Trophoblast cell (in vitro differentiated cells and primary cell): ENCODE data around the gene SBDS.
"Not testable (repeated sequence)": the region's sequence is repeated elsewhere in the genome, so short reads cannot be mapped to it uniquely, and the experiment has no call there.

Experiments used
- DNase-seq, 2 donors: peaks; one replicate each; pipeline ENCODE4 v3.0.0-alpha.2; 2016
- H2AFZ ChIP-seq: 2 replicates; pipeline ENCODE4 v1.6.1; 2013; ENCODE audit warnings: low read length, moderate library complexity, mild to moderate bottlenecking; ENCODE audit not compliant: insufficient read depth, poor library complexity
- H2AK5ac ChIP-seq: 2 replicates; pipeline ENCODE4 v1.6.1; 2013; ENCODE audit warnings: mild to moderate bottlenecking, low read length
- H2BK120ac ChIP-seq: 2 replicates; pipeline ENCODE4 v1.6.1; 2013; ENCODE audit warnings: low read length, mild to moderate bottlenecking, moderate library complexity; ENCODE audit not compliant: insufficient read depth, poor library complexity
- H2BK12ac ChIP-seq: 2 replicates; pipeline ENCODE4 v1.6.1; 2013; ENCODE audit warnings: mild to moderate bottlenecking, low read length, moderate library complexity
- H2BK5ac ChIP-seq: 2 replicates; pipeline ENCODE4 v1.6.1; 2013; ENCODE audit warnings: low read length, low read depth, moderate library complexity, mild to moderate bottlenecking; ENCODE audit not compliant: poor library complexity
- H3K14ac ChIP-seq: 2 replicates; pipeline ENCODE4 v1.6.1; 2013; ENCODE audit warnings: mild to moderate bottlenecking, low read length
- H3K18ac ChIP-seq: 2 replicates; pipeline ENCODE4 v1.6.1; 2013; ENCODE audit warnings: mild to moderate bottlenecking, low read length
- H3K23ac ChIP-seq: 2 replicates; pipeline ENCODE4 v1.6.1; 2013; ENCODE audit warnings: low read length
- H3K27ac ChIP-seq: 2 replicates; pipeline ENCODE4 v1.5.1; 2013; ENCODE audit warnings: low read depth, mild to moderate bottlenecking, inconsistent platforms, low read length, moderate library complexity
- H3K27me3 ChIP-seq: 2 replicates; pipeline ENCODE4 v1.6.1; 2013; ENCODE audit warnings: inconsistent platforms, mild to moderate bottlenecking, low read length, moderate library complexity; ENCODE audit not compliant: insufficient read depth
- H3K36me3 ChIP-seq, 2 experiments: 1 replicate in 1 of 2; 2 replicates in 1 of 2; pipeline ENCODE4 v1.6.1; 2013; ENCODE audit warnings: low read length in 2 of 2, mild to moderate bottlenecking in 2 of 2, moderate library complexity in 1 of 2; ENCODE audit not compliant: insufficient read depth in 2 of 2, control insufficient read depth in 1 of 2
- H3K4ac ChIP-seq: 2 replicates; pipeline ENCODE4 v1.6.1; 2013; ENCODE audit warnings: low read depth, mild to moderate bottlenecking, low read length, moderate library complexity
- H3K4me1 ChIP-seq, 2 experiments: 1 replicate in 1 of 2; 2 replicates in 1 of 2; pipeline ENCODE4 v1.6.1; 2013; ENCODE audit warnings: low read length in 2 of 2, mild to moderate bottlenecking in 2 of 2, moderate library complexity in 1 of 2; ENCODE audit not compliant: insufficient read depth in 2 of 2, control insufficient read depth in 1 of 2
- H3K4me2 ChIP-seq: 2 replicates; pipeline ENCODE4 v1.6.1; 2013; ENCODE audit warnings: inconsistent platforms, mild to moderate bottlenecking, low read length, moderate library complexity
- H3K4me3 ChIP-seq: 2 replicates; pipeline ENCODE4 v1.5.1; 2013; ENCODE audit warnings: mild to moderate bottlenecking, low read depth, low read length, inconsistent platforms
- H3K79me1 ChIP-seq: one replicate; pipeline ENCODE4 v1.6.1; 2013; ENCODE audit warnings: low read length
- H3K79me2 ChIP-seq: 2 replicates; pipeline ENCODE4 v1.6.1; 2013; ENCODE audit warnings: low read length, mild to moderate bottlenecking; ENCODE audit not compliant: control insufficient read depth, insufficient read depth, poor library complexity
- H3K9ac ChIP-seq: 2 replicates; pipeline ENCODE4 v1.6.1; 2013; ENCODE audit warnings: mild to moderate bottlenecking, low read length
- H3K9me3 ChIP-seq: 2 replicates; pipeline ENCODE4 v1.6.1; 2013; ENCODE audit warnings: low read depth, mild to moderate bottlenecking, control low read depth, inconsistent platforms, low read length; ENCODE audit not compliant: insufficient read depth
- H4K12ac ChIP-seq: 2 replicates; pipeline ENCODE4 v1.6.1; 2013; ENCODE audit warnings: low read depth, mild to moderate bottlenecking, low read length, moderate library complexity
- H4K8ac ChIP-seq: 2 replicates; pipeline ENCODE4 v1.6.1; 2013; ENCODE audit warnings: low read depth, mild to moderate bottlenecking, low read length, moderate library complexity
- H4K91ac ChIP-seq: one replicate; pipeline ENCODE4 v1.6.1; 2013; ENCODE audit warnings: low read depth, mild to moderate bottlenecking, low read length, moderate library complexity
- WGBS: extraction: QIAGEN DNeasy Blood & Tissue Kit; methylation state at CpG from one replicate; pipeline ENCODE4 v1.1.7; 2013; ENCODE audit warnings: missing lambda C conversion rate; ENCODE audit not compliant: insufficient read length, insufficient coverage; ENCODE audit errors: extremely low coverage; 5-methylcytosine and 5-hydroxymethylcytosine counted together

The SBDS gene

DNA sequence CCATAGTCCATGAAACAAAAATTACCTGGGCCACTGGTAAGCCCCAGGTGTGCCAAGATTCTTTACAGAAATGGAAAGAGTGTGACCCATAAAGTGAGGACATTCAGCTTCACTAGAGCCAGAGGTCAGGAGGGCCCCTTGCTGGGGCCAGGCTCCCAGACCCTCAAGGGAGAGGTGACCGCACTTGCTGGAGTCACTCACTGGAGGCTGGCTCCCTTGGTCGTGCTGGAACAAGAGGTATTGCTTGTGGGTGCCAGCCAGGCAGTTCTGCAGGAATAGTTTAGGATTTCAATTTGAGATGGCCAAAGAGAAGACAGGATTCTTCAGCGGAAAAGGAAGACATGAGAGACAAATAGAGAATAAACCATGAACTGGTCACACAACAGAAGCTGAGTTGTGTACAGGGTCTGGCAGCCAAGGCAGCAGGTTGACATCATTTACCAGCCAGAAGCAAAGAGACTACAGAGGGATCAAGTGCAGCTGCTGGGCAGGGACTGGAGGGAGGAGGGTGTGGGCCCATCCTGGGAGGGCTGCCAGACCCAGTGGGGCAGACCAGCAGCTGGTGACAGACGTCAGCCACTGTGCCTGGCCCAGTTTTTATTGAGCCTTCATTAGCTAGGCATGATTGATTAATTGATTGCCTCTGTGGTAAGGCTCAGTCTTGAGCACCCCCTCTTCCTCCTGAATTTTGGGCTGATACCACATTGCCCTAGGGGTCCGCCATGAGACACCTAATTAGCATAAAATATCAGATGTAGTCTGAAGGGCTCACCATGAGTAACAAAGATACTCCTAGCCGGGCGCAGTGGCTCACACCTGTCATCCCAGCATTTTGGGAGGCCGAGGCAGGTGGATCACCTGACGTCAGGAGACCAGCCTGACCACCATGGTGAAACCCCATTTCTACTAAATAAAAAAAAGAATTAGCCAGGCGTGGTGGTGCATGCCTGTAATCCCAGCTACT lies 41.3 kb upstream of the SBDS start:
- H4K91ac ChIP-seq, H2AK5ac ChIP-seq, H2AFZ ChIP-seq, H3K79me2 ChIP-seq, H3K4ac ChIP-seq, H3K23ac ChIP-seq, H3K4me1 ChIP-seq, H3K4me3 ChIP-seq, H3K9me3 ChIP-seq, H3K14ac ChIP-seq, H3K9ac ChIP-seq, DNase-seq, H2BK5ac ChIP-seq, H3K27me3 ChIP-seq, H3K36me3 ChIP-seq, H3K79me1 ChIP-seq, H4K12ac ChIP-seq, H2BK120ac ChIP-seq, H3K18ac ChIP-seq, H3K4me2 ChIP-seq, H2BK12ac ChIP-seq, H3K27ac ChIP-seq, H4K8ac ChIP-seq: not testable (repeated sequence)
- WGBS: no CpG with 5 or more reads among the region's 10 CpGs

DNA sequence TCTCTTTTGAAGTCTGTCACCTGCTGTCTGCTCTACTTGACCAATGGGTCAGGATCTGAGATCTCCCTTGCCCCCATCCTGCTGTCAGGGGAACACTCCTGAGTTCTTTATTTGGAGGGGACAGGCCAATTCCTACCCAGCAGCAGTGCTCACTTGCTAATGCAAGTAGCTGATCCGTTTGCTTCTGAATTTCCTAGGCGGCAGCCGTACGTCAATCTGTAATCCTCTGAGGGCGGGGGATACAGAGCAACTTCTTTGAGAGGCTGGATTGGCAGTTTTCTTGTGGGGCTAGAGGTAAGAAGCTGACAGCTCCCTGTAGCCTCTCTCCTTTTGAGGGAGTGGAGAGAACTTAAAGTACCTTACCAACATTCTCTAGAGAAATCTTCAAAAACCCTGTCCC lies 37.9 kb upstream of the SBDS start:
- H3K27ac ChIP-seq: no peak overlapping the region
- no peaks in the 10 kb centered on the region for H3K79me2 ChIP-seq
- no peak overlapping the region for H3K4me2 ChIP-seq
- DNase-seq: peak in 1 of 2 donors; percentile 17
- H2AFZ ChIP-seq: no peak overlapping the region
- H4K8ac ChIP-seq: no peak overlapping the region
- no peak overlapping the region for H3K4ac ChIP-seq
- WGBS: no CpG with 5 or more reads among the region's 5 CpGs
- no peak overlapping the region for H2AK5ac ChIP-seq
- H2BK5ac ChIP-seq: no peak overlapping the region
- H3K9me3 ChIP-seq: peaks cover 3% of the 10 kb centered on the region
- H3K27me3 ChIP-seq: no peaks in the 10 kb centered on the region
- H3K14ac ChIP-seq: no peak overlapping the region
- H4K12ac ChIP-seq: no peak overlapping the region
- no peak overlapping the region for H2BK120ac ChIP-seq
- H3K4me1 ChIP-seq: no peaks in the 10 kb centered on the region
- no peaks in the 10 kb centered on the region for H3K79me1 ChIP-seq
- H3K18ac ChIP-seq: no peak overlapping the region
- H3K9ac ChIP-seq: no peak overlapping the region
- H4K91ac ChIP-seq: no peak overlapping the region
- H3K23ac ChIP-seq: no peak overlapping the region
- no peak overlapping the region for H3K4me3 ChIP-seq
- peaks cover 5 to 7% of the 10 kb centered on the region in 2 experiments for H3K36me3 ChIP-seq
- H2BK12ac ChIP-seq: no peak overlapping the region

DNA sequence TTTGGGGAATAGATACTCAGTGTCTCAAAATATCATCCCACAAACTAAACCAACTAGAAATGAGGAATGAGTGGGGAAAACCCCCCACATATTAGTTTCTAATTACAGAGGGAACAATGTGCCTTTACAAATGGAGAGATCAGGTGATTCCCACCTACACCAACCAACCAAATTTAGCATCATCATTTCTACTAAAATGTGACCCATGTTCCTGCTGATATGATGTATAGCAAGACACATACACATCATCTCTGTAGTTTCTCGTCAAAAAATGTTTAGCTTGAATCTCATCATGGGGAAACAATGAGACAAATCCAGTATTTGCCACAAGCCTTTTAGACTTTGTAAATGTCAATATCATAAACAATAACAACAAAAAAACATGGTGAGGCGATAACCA lies 36.3 kb upstream of the SBDS start:
- H3K79me1 ChIP-seq, H4K91ac ChIP-seq, H4K8ac ChIP-seq, H2BK5ac ChIP-seq, DNase-seq, H4K12ac ChIP-seq, H3K4ac ChIP-seq, H3K9me3 ChIP-seq, H3K4me2 ChIP-seq, H2AFZ ChIP-seq, H3K27ac ChIP-seq, H3K27me3 ChIP-seq, H3K9ac ChIP-seq, H2AK5ac ChIP-seq, H2BK12ac ChIP-seq, H2BK120ac ChIP-seq, H3K4me1 ChIP-seq, H3K36me3 ChIP-seq, H3K18ac ChIP-seq, H3K23ac ChIP-seq, H3K14ac ChIP-seq, H3K79me2 ChIP-seq, H3K4me3 ChIP-seq: not testable (repeated sequence)
- no CpG with 5 or more reads among the region's 2 CpGs for WGBS

DNA sequence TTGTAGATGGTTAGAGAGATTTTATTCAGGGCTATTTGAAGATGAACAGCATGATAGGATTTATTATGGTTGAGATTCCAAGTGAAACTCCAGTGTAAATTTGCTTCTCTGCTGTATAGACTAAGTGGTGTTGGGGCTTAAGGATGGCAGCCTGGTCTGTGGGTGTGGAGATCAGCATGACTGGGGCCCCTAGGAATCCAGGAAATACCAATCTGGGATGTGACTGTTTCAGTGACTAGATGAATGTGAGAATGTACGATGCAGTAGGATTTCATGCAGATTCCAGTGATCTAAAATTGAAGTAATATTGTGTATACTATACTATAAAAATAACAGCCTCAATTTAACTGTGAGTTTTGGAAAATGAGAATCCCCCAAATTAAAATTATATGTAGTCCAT lies 30.1 kb upstream of the SBDS start:
- not testable (repeated sequence) for H4K12ac ChIP-seq, H3K4me1 ChIP-seq, H3K9ac ChIP-seq, H2BK120ac ChIP-seq, H3K18ac ChIP-seq, H2BK5ac ChIP-seq, H3K4me2 ChIP-seq, H3K4me3 ChIP-seq, H4K8ac ChIP-seq, H2BK12ac ChIP-seq, H3K23ac ChIP-seq, H2AFZ ChIP-seq, H3K14ac ChIP-seq, H2AK5ac ChIP-seq, H3K4ac ChIP-seq, DNase-seq, H4K91ac ChIP-seq, H3K9me3 ChIP-seq, H3K27me3 ChIP-seq, H3K79me2 ChIP-seq, H3K79me1 ChIP-seq
- Histone ChIP-seq H3K27ac (peak overlapping the region; percentile 25), H3K36me3 (peaks cover 5 to 15% of the 10 kb centered on the region in 2 experiments)
- no CpG with 5 or more reads among the region's 1 CpG for WGBS
